Measurements from ENCODE around the gene ALG3.

DNA sequence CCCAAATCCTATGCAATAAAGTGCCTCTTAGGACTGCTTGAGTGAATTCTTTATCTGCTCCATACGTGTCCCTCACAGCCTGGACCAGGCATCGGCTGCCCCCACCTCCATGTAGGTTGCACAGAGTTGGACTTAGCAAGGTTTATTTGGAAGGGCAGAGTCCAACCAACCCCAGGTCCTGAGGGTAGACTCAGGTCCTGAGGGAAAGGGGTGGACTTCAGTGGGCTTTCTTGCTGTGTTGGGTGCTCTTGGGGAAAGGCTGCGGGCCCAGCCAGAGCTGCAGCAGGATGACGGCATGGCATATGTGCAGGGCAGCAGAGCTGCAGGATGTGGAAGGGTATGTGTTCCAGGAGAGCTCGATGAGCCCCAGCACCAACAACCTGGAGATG is 6.5 kb downstream of the ALG3 start:
- TF ChIP-seq, protein P1, sequence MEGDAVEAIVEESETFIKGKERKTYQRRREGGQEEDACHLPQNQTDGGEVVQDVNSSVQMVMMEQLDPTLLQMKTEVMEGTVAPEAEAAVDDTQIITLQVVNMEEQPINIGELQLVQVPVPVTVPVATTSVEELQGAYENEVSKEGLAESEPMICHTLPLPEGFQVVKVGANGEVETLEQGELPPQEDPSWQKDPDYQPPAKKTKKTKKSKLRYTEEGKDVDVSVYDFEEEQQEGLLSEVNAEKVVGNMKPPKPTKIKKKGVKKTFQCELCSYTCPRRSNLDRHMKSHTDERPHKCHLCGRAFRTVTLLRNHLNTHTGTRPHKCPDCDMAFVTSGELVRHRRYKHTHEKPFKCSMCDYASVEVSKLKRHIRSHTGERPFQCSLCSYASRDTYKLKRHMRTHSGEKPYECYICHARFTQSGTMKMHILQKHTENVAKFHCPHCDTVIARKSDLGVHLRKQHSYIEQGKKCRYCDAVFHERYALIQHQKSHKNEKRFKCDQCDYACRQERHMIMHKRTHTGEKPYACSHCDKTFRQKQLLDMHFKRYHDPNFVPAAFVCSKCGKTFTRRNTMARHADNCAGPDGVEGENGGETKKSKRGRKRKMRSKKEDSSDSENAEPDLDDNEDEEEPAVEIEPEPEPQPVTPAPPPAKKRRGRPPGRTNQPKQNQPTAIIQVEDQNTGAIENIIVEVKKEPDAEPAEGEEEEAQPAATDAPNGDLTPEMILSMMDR (conservative IDR thresholded peaks at IDR 0.05; ENCODE audit: low read depth, low read length), result no peak
- no peak for TF ChIP-seq EZH2 (IDR thresholded peaks at IDR 0.05; ENCODE audit: borderline replicate concordance, low read depth, low read length, poor library complexity, severe bottlenecking)

All from A673 (cell line).